GM23338 (cell line): ENCODE data around the gene SRGAP3.

Experiments
- CTCF ChIP-seq, 2 experiments: fragments of 200-600 bp in 1 of 2; sonication (generic) in 1 of 2; conservative IDR thresholded peaks; 2 replicates each; pipeline versions ENCODE4 v1.5.1 to v1.6.1; 2016 to 2017; ENCODE audit warnings: antibody characterized with exemption in 2 of 2, low read depth in 2 of 2, mild to moderate bottlenecking in 2 of 2, moderate library complexity in 1 of 2
- STAT1 ChIP-seq: IDR thresholded peaks from one replicate; pipeline ENCODE4 v1.6.1; 2016; ENCODE audit warnings: antibody characterized with exemption; ENCODE audit not compliant: unreplicated experiment

DNA sequence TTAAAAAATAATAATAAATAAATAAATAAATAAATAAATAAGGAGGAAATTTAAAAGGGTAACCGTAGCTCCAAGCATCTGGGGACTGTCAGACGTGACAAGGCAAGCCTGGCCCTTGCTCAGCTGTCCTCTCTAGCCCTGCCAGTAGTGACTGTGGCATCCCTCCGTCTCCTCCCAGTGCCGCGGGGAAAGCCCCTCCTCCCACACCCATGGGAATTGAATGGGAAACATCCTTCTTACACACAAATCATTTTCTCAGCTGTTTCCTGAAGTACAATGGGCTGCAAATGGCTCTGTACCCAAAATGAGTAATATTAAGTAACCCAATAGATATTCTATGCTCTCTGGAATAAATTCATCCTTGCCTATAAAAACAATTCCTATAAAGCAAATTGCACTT lies 184.6 kb downstream of the SRGAP3 start:
- TF ChIP-seq CTCF (conservative IDR thresholded peaks at IDR 0.05; ENCODE audit: low read depth in 2 of 2) (no peak), STAT1 (no peak)
